Karpas-422 (cell line): ENCODE results near the gene TMPO. TPM values are rescaled to one million over a fixed set of nuclear protein-coding genes. Genes with fewer than 3 reads are reported as not detected.

Source experiments
- DNase-seq: peaks from one replicate; pipeline ENCODE4 v3.0.0-alpha.2; 2015
- H2AFZ ChIP-seq: fragments of 200-600 bp; sonication (generic); 2 replicates; pipeline ENCODE4 v1.6.1; 2014; ENCODE audit warnings: antibody characterized with exemption, low read length, mixed read lengths
- H3K27ac ChIP-seq: fragments of 200-600 bp; sonication (generic); 2 replicates; pipeline ENCODE4 v1.5.1; 2014; ENCODE audit warnings: mild to moderate bottlenecking, low read length, moderate library complexity
- H3K27me3 ChIP-seq: fragments of 200-600 bp; sonication (generic); 2 replicates; pipeline ENCODE4 v1.6.1; 2014; ENCODE audit warnings: low read length, mixed read lengths
- H3K36me3 ChIP-seq: fragments of 200-600 bp; sonication (generic); 2 replicates; pipeline ENCODE4 v1.6.1; 2014; ENCODE audit warnings: low read length, mixed read lengths; ENCODE audit not compliant: insufficient read depth
- H3K4me1 ChIP-seq: fragments of 200-600 bp; sonication (generic); 2 replicates; pipeline ENCODE4 v1.6.1; 2014; ENCODE audit warnings: mild to moderate bottlenecking, low read length, mixed read lengths
- H3K4me2 ChIP-seq: fragments of 200-600 bp; sonication (generic); 2 replicates; pipeline ENCODE4 v1.6.1; 2014; ENCODE audit warnings: low read length, low read depth, mild to moderate bottlenecking; ENCODE audit not compliant: poor library complexity, severe bottlenecking
- H3K4me3 ChIP-seq: fragments of 200-600 bp; sonication (generic); 2 replicates; pipeline ENCODE4 v1.5.1; 2014; ENCODE audit warnings: mild to moderate bottlenecking, antibody characterized with exemption, low read length, mixed read lengths
- H3K79me2 ChIP-seq: fragments of 200-600 bp; sonication (generic); 2 replicates; pipeline ENCODE4 v1.6.1; 2014; ENCODE audit warnings: mild to moderate bottlenecking, low read length, mixed read lengths
- H3K9ac ChIP-seq: fragments of 200-600 bp; sonication (generic); 2 replicates; pipeline ENCODE4 v1.6.0; 2014; ENCODE audit warnings: low read length
- H3K9me2 ChIP-seq: fragments of 200-600 bp; sonication (generic), shearing (Covaris generic); replicated peaks from 2 replicates; pipeline ENCODE4 v1.6.0; 2014; ENCODE audit warnings: mild to moderate bottlenecking, low read length, moderate library complexity; ENCODE audit not compliant: insufficient read depth
- H3K9me3 ChIP-seq: fragments of 300-700, 200-600 bp; sonication (generic); 2 replicates; pipeline ENCODE4 v1.6.1; 2014; ENCODE audit warnings: low read length, mixed read lengths
- H4K20me1 ChIP-seq: fragments of 200-600 bp; sonication (generic); 2 replicates; pipeline ENCODE4 v1.6.1; 2014; ENCODE audit warnings: mild to moderate bottlenecking, antibody characterized with exemption, low read length, low read depth; ENCODE audit not compliant: insufficient read depth
- total RNA-seq: library from RNA; depleted of rRNA; stranded (reverse); fragments of >200 nt; shearing (Covaris generic); gene quantifications from 2 replicates; pipeline ENCODE4 v1.2.3, GENCODE V29; 2014; ENCODE audit warnings: low replicate concordance

Gene TMPO
- total RNA-seq, 1 experiment from 2014 or later, result 138 TPM

GRCh38 chr12:98519257-98519907, 4.0 kb downstream of the TMPO start:
- H3K36me3 ChIP-seq, result peaks cover 39% of the 10 kb centered on the region
- peaks cover 29% of the 10 kb centered on the region for H4K20me1 ChIP-seq
- no peaks in the 10 kb centered on the region for H3K9me2 ChIP-seq
- H3K79me2 ChIP-seq, result peaks cover 97% of the 10 kb centered on the region
- no peaks in the 10 kb centered on the region for H3K9me3 ChIP-seq
- H3K9ac ChIP-seq, result no peak overlapping the region
- no peak overlapping the region for H2AFZ ChIP-seq
- H3K4me1 ChIP-seq, result peaks cover 41% of the 10 kb centered on the region
- H3K4me3 ChIP-seq, result no peak overlapping the region
- no peaks in the 10 kb centered on the region for H3K27me3 ChIP-seq
- no peak for DNase-seq
- H3K27ac ChIP-seq, result no peak overlapping the region
- H3K4me2 ChIP-seq, result peak overlapping the region; percentile 41

DNA sequence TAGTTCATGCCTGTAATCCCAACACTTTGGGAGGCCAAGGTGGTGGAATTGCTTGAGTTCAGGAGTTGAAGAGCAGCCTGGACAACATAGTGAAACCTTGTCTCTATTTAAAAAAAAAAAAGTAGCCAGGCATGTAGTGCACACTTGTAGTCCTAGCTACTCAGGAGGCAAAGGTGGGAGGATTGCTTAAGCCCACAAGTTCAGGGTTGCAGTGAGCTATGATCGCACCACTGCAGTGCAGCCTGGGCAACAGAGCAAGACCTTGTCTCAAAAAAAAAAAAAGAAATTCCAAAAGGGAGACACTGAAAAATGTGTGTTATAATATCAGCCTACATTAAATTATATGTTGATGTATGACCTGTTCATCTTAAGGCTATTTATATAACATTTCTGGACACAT, 14.7 kb downstream of the TMPO start:
- H3K36me3 ChIP-seq, result peaks cover 76% of the 10 kb centered on the region; the same call in 1 of the 2 replicates
- peaks cover 8% of the 10 kb centered on the region; the same call in 1 of the 2 replicates for H4K20me1 ChIP-seq
- no peak overlapping the region for H3K27ac ChIP-seq
- no peaks in the 10 kb centered on the region for H3K9me3 ChIP-seq
- no peak overlapping the region for H3K4me2 ChIP-seq
- no peaks in the 10 kb centered on the region for H3K27me3 ChIP-seq
- no peak overlapping the region for H3K9ac ChIP-seq
- H3K9me2 ChIP-seq, result no peaks in the 10 kb centered on the region
- H3K79me2 ChIP-seq, result peaks cover 92% of the 10 kb centered on the region
- no peak overlapping the region for H2AFZ ChIP-seq
- H3K4me3 ChIP-seq, result no peak overlapping the region
- no peak for DNase-seq
- no peaks in the 10 kb centered on the region for H3K4me1 ChIP-seq

DNA sequence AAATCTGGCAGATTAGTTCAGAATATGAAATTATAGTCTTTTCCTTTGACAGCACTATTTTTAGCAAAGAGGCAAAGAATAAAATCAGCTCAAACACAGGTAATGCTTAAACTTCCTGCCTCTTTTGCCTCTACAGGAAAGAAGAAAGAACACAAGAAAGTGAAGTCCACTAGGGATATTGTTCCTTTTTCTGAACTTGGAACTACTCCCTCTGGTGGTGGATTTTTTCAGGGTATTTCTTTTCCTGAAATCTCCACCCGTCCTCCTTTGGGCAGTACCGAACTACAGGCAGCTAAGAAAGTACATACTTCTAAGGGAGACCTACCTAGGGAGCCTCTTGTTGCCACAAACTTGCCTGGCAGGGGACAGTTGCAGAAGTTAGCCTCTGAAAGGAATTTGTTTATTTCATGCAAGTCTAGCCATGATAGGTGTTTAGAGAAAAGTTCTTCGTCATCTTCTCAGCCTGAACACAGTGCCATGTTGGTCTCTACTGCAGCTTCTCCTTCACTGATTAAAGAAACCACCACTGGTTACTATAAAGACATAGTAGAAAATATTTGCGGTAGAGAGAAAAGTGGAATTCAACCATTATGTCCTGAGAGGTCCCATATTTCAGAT, 17.4 kb downstream of the TMPO start:
- Histone ChIP-seq H4K20me1 (peaks cover 1% of the 10 kb centered on the region; the same call in 1 of the 2 replicates), H3K4me2 (no peak overlapping the region), H3K79me2 (peaks cover 92% of the 10 kb centered on the region), H3K9me2 (no peaks in the 10 kb centered on the region), H3K27me3 (no peaks in the 10 kb centered on the region), H3K4me1 (no peaks in the 10 kb centered on the region), H2AFZ (no peak overlapping the region), H3K9me3 (no peaks in the 10 kb centered on the region), H3K36me3 (peaks cover 79% of the 10 kb centered on the region), H3K4me3 (no peak overlapping the region), H3K9ac (no peak overlapping the region), H3K27ac (no peak overlapping the region)
- peak; percentile 82 for DNase-seq

DNA sequence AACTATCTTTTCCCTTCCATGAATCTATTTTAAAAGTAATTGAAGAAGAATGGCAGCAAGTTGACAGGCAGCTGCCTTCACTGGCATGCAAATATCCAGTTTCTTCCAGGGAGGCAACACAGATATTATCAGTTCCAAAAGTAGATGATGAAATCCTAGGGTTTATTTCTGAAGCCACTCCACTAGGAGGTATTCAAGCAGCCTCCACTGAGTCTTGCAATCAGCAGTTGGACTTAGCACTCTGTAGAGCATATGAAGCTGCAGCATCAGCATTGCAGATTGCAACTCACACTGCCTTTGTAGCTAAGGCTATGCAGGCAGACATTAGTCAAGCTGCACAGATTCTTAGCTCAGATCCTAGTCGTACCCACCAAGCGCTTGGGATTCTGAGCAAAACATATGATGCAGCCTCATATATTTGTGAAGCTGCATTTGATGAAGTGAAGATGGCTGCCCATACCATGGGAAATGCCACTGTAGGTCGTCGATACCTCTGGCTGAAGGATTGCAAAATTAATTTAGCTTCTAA, 18.4 kb downstream of the TMPO start:
- H3K9me3 ChIP-seq, result no peaks in the 10 kb centered on the region
- no peak overlapping the region for H3K27ac ChIP-seq
- H3K79me2 ChIP-seq, result peaks cover 91% of the 10 kb centered on the region
- DNase-seq, result no peak
- H4K20me1 ChIP-seq, result no peaks in the 10 kb centered on the region
- no peak overlapping the region for H2AFZ ChIP-seq
- H3K36me3 ChIP-seq, result peaks cover 81% of the 10 kb centered on the region
- H3K27me3 ChIP-seq, result no peaks in the 10 kb centered on the region
- no peak overlapping the region for H3K4me2 ChIP-seq
- H3K9ac ChIP-seq, result no peak overlapping the region
- no peak overlapping the region for H3K4me3 ChIP-seq
- H3K4me1 ChIP-seq, result no peaks in the 10 kb centered on the region
- no peaks in the 10 kb centered on the region for H3K9me2 ChIP-seq

GRCh38 chr12:98538031-98538430, 22.6 kb downstream of the TMPO start:
- Histone ChIP-seq H3K9me2 (no peaks in the 10 kb centered on the region), H3K36me3 (peaks cover 71% of the 10 kb centered on the region), H3K4me3 (no peak overlapping the region), H3K4me1 (no peaks in the 10 kb centered on the region), H3K79me2 (peaks cover 79% of the 10 kb centered on the region), H3K9me3 (no peaks in the 10 kb centered on the region), H2AFZ (no peak overlapping the region), H4K20me1 (no peaks in the 10 kb centered on the region), H3K27me3 (no peaks in the 10 kb centered on the region), H3K4me2 (no peak overlapping the region), H3K27ac (no peak overlapping the region), H3K9ac (no peak overlapping the region)
- no peak for DNase-seq

- H3K4me2 ChIP-seq, result no peak overlapping the region
- H3K4me3 ChIP-seq, result no peak overlapping the region
- no peaks in the 10 kb centered on the region for H3K9me3 ChIP-seq
- no peaks in the 10 kb centered on the region for H3K4me1 ChIP-seq
- no peaks in the 10 kb centered on the region for H3K27me3 ChIP-seq
- no peak overlapping the region for H2AFZ ChIP-seq
- no peaks in the 10 kb centered on the region for H3K9me2 ChIP-seq
- H3K9ac ChIP-seq, result no peak overlapping the region
- peaks cover 70% of the 10 kb centered on the region for H3K36me3 ChIP-seq
- H3K27ac ChIP-seq, result no peak overlapping the region
- DNase-seq, result no peak
- H3K79me2 ChIP-seq, result peaks cover 30% of the 10 kb centered on the region
- no peaks in the 10 kb centered on the region for H4K20me1 ChIP-seq
These were observed 28.3 kb downstream of the TMPO start for GRCh38 chr12:98543701-98544100.

DNA sequence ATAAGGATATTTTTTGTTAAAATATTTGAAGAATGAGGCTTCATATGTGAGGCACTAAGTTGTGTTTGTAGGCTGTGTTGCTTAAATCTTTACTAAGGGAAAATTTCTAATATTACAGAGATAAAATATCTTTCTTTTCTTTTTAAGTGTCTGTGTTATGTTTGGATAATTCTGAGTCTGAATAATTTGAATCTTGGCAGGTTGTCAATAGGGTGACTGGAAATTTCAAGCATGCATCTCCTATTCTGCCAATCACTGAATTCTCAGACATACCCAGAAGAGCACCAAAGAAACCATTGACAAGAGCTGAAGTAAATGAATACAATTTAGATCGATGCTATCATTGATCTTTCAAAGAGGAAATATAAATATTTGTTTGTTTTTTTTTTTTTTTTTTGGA, 29.4 kb downstream of the TMPO start:
- peaks cover 29% of the 10 kb centered on the region for H3K79me2 ChIP-seq

DNA sequence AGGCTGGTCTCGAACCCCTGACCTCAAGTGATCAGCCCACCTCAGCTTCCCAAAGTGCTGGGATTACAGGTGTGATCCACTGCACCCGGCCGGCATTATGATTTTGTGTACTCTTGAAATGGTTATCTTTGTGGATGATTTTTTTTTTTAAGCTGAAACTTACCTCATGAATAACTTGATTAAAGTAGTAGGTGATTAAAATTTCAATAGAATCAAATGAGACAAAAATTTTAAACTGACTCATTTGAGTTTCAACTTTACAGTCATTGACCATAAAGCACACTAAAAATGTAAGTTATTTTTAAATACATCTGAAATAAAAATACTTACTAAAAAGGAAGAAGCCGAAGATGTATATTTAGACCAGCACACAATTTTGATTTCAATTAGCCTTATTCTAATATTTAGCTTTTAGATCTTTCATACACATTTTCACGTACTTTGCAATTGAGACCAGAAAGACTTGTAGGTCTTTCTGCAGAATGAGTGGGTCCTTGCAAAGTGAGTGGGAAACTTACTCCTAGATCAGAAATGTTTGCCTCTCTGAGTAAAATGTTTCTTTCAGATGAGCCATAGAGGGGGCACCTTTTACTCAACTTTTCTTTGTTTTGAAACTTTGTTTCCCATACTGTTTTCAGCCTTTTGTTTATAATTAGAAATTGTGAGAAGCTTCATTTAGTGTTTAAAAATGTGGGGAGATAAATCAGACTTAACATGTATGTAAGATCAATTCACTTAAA, 34.2 kb downstream of the TMPO start:
- no peaks in the 10 kb centered on the region for H3K9me2 ChIP-seq
- no peak overlapping the region for H2AFZ ChIP-seq
- no peaks in the 10 kb centered on the region for H3K27me3 ChIP-seq
- no peak overlapping the region for H3K27ac ChIP-seq
- DNase-seq, result no peak
- no peaks in the 10 kb centered on the region for H4K20me1 ChIP-seq
- H3K36me3 ChIP-seq, result peaks cover 59% of the 10 kb centered on the region
- no peak overlapping the region for H3K4me2 ChIP-seq
- H3K4me1 ChIP-seq, result no peaks in the 10 kb centered on the region
- no peaks in the 10 kb centered on the region for H3K9me3 ChIP-seq
- H3K4me3 ChIP-seq, result no peak overlapping the region
- H3K9ac ChIP-seq, result no peak overlapping the region
- no peaks in the 10 kb centered on the region for H3K79me2 ChIP-seq

More for the DNA sequence above, 29.4 kb downstream of the TMPO start:
- H3K27ac ChIP-seq, result no peak overlapping the region
- no peaks in the 10 kb centered on the region for H3K9me2 ChIP-seq
- no peak overlapping the region for H3K4me3 ChIP-seq
- no peaks in the 10 kb centered on the region for H3K9me3 ChIP-seq
- DNase-seq, result no peak
- H3K9ac ChIP-seq, result no peak overlapping the region
- H2AFZ ChIP-seq, result no peak overlapping the region
- peaks cover 80% of the 10 kb centered on the region for H3K36me3 ChIP-seq
- H3K4me1 ChIP-seq, result no peaks in the 10 kb centered on the region
- H3K4me2 ChIP-seq, result no peak overlapping the region
- H3K27me3 ChIP-seq, result no peaks in the 10 kb centered on the region
- no peaks in the 10 kb centered on the region for H4K20me1 ChIP-seq
